Embryonic facial prominence (tissue), 1 donor: ENCODE results near the gene GGT1.
"Not testable (repeated sequence)": the region's sequence is repeated elsewhere in the genome, so short reads cannot be mapped to it uniquely, and the experiment has no call there.

Experiments
- DNase-seq: peaks from one replicate; pipeline ENCODE4 v3.0.0-alpha.2; 2016; ENCODE audit errors: extremely low spot score

GGT1 gene

DNA sequence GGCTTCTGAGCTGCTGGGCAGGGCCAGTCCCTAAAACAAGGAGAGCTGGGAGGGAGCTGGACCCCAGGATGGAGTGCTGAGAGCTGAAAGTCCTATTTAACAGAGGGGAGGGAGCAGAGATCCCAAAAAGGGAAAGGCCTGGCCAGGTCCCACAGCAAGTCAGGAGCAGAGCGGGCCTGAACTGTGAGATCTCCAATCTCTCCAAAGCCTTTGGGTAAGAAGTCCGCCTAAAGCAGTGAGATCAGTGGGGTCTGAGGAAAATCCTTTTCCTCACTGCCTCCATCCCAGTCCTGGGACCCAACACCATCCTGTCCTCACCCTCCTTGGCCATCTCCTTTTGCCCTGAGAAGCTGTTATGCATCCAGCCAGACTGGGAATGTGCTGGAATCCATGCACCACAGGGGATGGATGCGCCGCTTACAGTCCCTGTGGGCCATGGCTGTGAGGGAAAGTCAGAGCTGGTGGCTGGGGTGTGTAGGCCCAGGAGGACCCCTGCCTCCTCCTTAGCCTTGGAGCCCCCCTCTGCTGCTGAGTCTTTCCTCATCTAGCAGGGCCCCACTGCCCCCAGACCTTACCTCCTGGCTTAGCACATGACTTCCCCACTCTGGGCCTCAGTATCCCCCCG is 18.7 kb upstream of the GGT1 start:
- DNase-seq, result no peak

DNA sequence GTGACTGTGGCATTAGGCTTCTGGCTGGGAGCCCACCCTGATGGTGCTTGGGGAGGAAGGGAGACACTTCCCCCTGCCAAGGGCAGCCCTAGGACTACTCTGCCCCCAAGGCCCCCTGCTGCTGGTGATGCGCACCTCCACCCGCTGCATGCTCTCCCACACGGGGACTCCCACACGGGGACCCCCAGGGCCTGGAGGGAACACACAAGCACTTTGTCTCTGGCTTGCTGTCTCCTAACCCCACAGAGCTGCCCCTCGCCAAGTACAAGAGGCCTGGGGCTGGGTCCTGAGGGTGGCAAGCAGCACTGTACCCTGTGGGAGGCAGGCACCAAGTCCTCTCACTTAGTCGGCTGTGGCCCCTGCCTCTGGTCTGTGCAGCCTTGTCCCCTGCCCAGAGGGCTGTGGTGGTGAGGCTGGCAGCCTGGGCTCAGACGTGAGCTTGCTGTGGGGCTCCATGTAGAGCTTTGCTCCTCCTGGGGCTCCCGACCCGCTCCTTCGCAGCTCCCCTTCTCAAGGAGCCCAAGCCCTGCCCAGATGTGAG is 18.1 kb upstream of the GGT1 start:
- DNase-seq, result no peak

DNA sequence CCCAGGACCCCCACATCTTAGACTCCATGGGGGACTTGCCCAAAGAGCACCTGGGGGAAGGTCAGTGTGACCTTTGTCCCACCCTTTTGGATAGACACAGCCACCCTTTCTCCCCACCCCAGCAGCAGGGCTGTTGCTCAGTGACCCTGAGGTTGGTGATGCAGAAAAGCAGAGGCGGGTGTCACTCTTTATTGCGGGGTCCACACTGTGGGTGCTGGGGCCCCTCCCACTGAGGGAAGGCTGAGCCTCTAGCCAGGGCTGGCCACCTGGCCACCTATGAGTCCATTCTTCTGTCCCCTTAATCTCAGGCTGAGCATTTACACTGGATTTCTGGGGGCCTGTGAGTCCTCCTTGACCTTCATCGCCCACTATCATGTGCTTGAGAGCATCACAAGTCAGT is 17.5 kb upstream of the GGT1 start:
- DNase-seq, result no peak

DNA sequence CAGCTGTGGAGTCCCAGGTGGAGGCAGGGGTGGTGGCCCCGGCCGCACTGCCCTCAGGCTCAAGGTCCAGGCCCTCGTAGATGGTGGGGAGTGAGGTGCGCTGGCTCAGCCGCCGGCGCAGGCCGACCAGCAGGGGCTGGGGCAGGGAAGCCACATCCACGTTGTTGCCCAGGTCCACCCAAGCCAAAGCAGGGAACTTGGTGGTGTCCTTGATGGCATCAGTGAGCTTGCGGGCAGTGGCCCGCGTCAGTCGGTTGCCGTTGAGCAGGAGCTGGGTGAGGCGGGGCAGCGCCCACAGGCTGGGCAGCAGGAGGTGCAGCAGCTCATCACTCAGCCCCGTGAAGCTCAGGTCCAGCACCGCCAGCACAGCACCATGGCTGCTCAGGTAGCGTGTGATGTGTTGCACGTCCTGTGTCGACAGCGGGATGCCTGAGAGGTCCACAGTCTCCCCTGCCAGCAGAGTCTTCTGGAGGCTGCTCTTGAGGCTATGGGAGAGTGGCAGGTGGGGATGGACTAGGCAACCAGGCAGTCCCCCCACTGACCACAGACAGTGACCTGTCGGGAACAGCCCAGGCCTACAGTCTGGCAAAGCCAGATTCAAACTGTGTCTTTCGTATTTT is 17.0 kb upstream of the GGT1 start:
- DNase-seq, result no peak

DNA sequence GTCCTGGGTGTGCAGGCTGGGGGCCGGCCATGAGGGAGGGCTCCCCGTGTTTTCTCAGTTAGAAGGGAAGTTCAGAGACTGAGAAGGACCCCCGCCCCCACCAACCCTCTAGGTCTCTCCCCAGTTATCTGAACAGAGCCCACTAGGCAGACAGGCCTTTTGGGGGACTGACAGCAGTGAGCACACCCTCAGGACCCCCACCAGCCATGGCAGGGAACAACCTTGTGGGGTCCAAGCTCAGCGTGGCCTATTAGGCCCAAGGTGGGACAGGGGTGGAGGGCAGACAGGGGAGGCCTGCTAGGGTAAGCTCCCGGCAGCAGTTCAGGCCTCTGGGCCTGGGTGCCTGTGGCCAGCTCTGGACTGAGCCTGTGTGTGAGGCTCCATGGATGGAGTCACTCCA is 15.7 kb upstream of the GGT1 start:
- no peak for DNase-seq

DNA sequence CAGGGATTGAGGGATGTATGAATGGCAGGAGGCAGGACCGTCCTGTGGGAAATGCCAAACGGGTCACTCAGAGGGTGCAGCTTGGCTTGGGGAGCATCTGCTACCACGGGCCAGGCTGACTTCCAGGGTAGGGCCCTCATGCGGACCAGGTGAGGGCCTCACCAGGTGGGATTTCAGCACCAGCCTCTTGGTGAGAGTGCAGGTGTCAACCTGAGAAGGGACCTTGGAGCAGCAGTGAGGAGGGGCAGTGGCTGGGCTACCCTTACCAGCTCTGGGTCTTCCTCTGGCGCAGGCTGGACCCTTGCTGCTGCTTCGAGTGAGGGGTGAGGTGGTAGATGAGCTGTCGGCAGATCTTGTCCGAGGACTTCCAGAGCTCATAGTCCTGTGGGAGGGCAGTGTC is 15.0 kb upstream of the GGT1 start:
- no peak for DNase-seq

DNA sequence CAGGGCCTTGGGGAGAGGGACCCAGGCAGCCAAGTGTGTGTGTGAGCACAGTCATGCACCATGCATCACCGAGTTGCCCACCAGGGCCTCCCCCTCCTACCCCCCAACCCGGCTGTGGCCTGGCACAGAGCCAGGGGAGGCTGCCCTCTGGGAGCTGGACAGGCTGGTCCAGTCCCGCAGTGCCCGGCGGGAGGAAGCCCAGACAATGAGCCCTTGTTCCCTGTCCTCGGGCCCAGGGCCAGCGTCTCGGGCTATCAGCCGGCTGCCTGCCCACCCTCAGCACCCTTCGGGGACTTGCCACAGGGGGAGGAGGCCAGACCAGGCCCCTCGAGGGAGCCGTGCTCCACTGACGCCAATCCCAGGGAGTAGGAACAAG is 14.6 kb upstream of the GGT1 start:
- no peak for DNase-seq

DNA sequence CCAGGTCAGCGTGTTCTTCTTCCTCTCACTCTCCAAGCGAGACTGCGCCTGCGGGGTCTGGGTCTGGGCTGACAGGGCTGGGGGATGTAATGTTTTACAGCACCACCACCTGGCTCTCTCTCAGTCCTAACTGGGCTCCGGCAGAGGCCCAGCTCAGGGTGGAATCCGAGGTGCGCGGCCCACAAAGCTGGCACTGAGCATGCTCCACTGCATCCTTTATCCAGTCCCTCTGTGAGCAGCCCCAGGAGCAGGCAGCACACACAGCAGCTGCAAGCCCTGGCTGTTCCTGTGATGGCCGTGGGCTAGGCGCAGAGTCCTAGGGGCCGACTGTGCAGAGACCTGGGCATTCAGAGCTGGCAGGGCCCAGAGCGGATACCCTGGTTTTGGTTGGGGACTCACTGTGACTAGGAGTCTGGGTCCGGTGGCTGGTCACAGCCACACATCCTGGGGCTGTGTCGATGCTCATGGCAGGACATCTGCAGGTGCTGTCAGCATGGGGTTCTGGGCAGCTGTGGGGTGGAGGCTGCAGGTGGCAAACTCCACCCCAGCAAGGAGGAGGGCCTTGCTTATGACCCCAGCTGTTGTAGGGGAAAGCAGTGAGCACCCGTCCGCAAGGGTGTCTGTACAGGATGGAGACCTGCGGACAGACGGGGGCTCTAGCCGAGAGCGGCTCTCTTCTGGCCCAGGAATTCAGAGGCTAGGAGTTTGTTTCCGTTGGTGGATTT is 14.1 kb upstream of the GGT1 start:
- DNase-seq, result no peak

DNA sequence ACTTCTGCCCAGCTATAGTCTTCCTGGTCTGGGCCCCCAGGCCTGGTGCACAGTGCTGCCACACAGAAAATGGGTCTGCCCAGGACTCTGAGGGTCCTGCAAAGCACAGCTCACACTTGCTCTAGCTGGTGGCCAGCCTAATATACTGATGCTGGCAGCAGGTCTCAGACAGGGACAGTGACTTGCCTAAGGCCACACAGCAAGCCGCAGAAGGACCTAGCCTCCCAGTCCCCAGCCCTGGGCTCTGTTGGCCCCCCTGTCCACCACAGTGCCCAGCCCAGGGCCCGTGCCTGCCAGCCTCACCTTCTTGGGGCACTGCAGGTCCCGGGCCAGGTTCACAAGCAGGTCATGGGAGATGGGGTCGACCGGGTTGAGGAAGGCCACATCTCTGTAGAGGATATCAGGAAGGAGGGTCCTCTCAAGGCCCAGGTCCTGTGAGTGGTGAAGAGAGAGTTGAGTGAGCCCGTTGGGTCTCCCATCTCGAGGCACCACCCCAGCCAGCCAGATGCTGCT is 13.4 kb upstream of the GGT1 start:
- no peak for DNase-seq

DNA sequence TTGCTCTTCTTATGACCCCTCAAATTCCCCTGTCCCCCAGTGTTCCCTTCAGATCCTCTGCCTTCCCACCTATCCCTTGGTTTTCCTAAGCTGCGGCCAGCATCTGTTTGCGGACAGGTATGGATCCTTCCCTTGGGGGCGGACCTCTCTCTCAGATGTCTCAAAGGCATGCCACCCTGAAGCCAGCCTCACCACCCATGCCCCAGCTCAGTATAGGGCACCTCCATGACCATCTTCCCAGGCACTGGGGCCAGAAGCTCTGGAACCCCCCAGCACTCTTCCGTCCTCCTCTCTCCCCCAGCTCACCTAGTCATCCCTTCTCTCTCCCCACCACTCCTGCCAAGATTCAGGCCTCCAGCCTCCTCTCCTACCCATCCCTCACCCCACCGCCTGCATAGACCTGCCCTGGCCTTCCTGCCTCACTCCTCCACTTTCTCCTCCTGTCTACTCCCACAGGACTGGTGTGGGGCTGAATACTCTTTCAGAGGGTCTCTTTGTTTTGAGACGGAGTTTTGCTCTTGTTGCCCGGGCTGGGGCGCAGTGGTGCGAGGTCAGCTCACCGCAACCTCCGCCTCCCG is 12.3 kb upstream of the GGT1 start:
- no peak for DNase-seq

DNA sequence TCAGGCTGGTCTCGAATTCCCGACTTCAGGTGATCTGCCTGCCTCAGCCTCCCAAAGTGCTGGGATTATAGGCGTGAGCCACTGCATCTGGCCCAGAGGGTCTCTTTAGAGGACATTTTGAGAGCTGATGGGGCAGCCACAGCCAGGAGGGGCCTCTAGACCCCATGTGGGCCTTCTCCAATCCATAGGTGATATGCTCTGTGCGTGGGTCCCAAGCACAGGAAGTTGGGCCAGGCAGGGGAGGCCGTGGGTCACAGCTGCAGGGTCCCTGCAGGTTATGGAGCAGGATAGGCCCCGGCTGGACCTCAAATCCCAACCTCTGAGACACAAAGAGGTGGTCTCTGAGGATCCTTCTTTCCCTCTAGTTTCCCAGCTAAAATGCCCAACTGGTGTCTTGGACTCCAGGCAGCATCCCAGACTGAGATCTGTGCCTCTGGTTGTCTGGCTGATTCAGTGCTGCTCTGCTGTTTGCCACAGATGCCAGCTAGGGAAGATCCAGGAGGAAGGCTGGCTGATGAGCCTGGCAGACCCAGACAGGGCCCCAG is 11.6 kb upstream of the GGT1 start:
- no peak for DNase-seq

DNA sequence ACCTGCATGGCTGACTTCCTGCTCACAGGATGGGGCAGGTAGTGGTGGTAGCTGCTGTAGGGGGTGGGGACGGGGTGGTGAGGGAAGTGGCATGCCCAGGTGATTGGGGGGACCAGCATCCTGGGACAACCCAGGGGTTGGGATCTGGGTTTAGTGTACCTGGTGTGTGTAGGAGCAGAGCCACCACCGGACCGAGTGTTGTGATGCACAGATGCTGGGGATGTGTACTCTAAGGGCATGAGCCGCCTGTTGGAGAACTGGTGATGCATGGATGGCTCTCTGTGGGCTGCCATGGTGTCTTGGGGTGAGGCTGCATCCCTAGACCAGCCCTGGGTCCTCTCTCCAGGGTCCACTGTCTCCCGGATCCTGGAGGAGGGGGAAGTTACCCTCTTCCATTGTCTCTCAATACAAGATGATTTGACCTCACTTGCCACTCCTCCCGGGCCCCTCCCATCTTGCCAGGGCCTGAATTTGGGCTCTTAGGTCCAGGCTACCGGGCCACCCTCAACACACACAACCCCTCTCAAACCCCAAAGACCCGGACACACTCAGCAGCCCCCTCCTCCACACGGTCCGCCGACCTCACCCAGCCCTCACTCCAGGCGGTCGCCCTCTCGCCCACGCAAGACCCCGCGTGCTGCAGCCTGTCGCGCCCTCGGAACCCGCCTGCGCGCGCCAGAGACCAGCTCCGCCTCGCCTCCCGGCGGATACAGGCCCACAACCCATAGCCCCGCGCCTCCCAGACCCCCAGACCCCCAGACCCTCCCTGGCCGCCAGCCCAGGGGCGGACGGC is 10.7 kb upstream of the GGT1 start:
- DNase-seq, result no peak

DNA sequence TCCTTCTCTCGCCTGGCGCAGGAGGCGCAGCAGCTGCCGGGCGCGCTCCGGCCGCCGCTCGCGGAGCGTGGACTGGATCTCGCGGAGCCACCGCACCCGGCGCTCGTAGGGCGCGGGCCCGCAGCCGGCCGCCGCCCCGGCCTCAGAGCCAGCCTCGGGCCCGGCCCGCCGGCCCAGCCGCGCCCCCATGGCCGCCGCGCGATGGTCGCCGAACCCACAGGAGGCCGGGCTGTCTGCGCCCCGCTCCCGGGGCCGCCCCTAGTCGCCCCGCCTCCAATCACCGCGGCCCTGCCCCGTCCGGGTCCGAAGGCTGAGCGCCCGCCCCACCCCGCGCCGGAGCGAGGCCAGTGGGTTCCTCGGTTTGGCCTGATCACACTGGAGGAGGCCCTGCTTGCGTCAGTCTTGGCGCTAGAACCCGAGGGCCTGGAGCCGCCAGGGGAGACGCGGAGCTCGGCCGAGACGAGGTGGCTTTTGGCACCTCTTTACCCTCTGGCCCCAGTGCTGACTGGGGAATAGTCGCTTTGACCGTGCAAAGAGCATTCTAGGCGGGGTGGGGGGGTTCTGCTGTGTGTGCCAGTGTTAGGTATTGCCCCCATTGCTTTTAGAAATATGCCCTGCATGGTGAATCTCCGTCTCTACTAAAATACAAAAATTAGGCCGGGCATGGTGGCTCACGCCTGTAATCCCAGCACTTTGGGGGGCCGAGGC is 10.0 kb upstream of the GGT1 start, which contains the start of gene LRRC75B:
Gene LRRC75B, minus strand, starts transcription at position 223 of the 708 bp plus-strand sequence. Its CDS starts 34 bp downstream, at position 189.
- DNase-seq, result no peak

DNA sequence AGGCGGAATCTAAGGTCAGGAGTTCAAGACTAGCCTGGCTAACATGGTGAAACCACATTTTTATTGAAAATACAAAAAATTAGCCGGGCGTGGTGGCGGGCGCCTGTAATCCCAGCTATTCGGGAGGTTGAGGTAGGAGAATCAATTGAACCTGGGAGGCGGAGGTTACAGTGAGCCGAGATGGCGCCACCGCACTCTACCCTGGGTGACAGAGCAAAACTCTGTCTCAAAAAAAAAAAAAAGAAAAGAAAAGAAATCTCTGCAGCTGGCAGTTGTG is 9.5 kb upstream of the GGT1 start:
- DNase-seq, result not testable (repeated sequence)

DNA sequence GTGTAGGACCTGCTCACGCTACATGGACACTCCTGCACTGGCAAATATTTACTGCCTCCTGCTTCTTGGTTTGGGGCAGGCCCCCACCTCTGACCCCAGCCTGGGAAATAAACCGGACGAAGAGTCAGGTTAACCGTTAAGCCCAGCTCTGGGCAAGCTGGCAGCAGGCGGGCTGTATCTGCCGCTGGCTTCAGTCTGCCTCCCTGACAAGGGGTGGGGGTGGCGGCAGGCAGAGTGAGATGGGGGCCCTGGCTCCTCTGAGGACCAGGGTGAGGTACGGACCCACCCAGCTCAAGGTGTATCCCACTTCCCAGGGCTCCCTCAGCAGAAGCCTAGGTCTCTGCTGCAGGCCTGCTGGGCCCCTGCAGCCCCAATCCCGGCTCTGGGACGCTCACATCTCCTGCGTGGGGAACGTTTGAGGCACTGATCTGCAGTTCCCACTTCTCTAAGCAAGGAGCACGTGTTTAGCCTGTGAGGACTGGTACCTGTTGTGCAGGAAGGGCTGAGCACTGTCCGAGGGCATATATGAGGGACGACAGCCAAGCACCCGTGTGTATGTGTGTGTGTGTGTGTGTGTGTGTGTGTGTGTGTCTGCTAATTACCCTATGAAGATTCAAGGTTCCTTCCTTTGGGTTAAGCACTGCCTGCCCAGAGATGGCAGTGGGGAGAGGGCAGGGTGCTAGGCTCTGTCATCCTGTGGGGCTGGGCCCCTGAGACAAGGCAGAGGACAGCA is 9.0 kb upstream of the GGT1 start:
- DNase-seq, result no peak

DNA sequence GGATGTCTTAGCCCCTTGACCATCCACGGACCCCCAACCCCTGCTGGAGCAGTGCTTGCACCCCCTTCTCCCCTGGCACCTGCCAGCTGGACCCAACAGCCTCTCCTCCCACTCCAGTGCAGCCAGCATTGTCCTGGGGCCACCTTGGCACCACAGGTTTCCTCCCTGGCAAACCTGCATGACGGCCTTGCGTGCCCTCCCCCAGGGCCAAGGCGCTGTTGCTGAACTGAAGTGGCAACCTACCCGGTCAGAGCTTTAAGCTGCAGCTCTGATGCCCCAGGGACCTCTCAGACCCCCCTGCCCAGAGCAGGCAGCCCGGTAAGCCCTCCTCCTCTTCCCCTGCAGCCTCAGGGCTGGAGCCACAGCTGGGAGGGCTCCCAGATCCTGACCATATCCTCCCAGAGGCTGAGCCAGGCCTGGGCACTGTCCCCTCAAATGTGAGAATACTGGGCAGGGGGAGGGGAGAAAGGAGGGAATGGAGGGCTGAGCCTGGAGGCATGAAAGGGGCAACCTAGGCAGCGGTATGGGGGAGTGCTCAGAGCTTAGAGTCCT is 8.3 kb upstream of the GGT1 start:
- DNase-seq, result no peak

DNA sequence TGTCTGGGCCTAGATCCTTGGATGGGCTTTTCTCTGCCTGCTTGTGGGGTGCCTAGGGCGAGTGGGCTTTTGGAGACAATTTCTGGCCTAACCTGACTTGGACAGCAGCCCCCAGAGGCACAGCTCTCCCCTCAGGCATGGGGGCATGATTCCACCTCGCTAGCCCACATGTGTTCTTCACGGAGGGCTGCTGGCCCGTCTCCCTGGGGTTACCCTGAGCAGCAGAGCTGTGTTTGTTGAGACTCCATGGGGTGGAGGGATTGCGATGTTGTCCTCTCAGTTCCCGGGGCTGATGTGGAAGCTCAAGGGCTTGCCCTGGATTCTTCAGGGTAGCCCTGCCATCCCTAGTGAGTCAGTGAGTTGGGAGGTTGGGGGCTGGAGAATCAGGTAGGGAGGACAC is 7.8 kb upstream of the GGT1 start:
- no peak for DNase-seq

DNA sequence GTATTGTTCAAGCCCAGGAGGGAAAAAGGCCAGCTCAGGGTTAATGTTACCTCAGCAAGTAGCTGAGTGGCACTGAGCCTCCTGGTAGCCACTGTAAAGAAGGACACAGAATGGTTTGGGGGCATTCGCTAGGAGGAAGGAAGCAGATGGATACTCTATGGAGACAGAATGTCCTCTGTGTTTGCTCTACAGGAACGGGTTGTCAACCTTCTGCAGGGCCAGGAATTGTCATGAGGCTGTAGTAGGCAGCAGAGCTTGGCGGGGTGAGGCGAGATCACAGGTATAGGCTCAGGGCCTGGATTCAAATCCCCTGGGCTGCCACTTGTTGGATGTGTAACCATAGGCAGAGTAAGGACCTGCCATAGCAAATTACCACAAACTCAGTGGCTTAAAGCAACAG is 7.1 kb upstream of the GGT1 start:
- no peak for DNase-seq

DNA sequence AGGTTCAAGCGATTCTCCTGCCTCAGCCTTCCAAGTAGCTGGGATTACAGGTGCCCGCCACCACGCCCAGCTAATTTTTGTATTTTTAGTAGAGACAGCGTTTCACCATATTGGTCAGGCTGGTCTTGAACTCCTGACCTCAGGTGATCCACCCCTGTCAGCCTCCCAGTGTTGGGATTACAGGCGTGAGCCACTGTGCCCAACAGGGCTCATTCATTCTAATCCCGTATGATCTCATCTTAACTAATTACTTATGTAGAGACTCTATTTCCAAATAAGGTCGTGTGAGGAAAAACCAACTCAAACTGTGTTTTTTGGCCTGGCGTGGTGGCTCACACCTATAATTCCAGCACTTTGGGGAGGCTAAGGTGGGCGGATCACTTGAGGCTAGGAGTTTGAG is 5.9 kb upstream of the GGT1 start:
- not testable (repeated sequence) for DNase-seq

DNA sequence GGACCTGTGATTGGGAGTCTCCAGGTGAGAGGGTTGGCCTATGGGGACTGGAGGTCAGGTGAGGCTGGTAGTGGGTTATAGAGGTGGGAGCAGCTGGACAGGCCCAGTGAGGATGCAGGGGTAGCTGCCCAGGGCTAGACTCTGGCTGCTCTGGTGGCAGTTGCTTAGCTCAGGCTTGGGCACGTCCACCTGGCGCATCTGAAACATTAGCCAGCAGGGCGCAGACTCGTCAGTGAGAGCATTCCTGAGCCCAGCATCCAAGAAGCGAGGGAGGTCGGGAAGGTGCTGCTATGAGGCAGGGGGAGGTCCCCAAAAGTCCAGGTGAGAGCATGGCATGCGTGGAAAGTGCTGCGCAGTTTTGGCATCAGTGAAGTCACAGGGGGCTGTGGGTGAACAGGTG is 3.5 kb upstream of the GGT1 start:
- no peak for DNase-seq
